GM19043 (cell line): ENCODE measurements around the gene OR10G4.
"Not testable (repeated sequence)": the region's sequence is repeated elsewhere in the genome, so short reads cannot be mapped to it uniquely, and the experiment has no call there.

ENCODE experiments used
- ATAC-seq: cut with Tn5 transposase; IDR thresholded peaks from one replicate; pipeline ENCODE4 v1.9.1; 2021; ENCODE audit warnings: low read depth; ENCODE audit not compliant: unreplicated experiment

The OR10G4 gene

DNA sequence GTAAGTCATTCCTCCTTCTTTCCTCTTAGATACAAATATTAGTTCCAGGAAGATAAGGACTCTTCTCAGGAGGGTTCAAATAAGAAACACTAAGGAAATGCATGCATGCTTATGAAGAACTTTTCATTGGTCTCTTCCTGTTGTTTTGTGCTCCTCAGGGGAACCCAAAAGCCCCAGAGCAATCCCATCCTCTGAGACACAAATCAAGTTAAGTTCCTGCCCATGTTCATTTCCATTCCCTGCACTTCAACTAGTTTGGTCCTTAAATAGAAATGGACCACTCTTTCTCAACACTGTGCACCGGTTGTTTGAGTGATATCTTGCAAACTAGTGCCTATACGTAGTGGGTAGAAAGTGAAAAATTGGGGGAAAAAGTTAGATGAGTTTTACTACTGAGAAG lies at the start of gene OR10G4:
TSS of gene OR10G4 (plus strand) at position 301 of the 400 bp plus-strand sequence. CDS start 2,578 bp downstream, outside the sequence.
- ATAC-seq, result no peak

DNA sequence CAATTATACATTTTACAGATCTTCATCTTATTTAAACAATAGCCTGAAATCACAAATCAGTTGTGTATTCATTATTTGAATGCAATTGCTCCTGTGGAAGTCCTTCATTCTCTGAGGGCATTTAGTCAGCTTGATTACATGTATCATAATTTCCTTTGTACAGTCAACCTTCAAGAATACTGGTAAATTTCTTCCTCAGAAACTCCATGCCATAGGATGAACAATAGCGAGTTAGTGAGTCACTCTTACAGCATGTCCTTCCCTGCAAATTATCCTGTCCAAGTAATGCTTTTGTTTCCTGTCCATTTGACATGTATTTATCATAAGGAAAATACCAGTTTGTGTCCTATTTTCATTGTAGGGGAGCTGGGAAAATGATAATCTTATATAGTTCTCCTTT lies 39.0 kb upstream of the OR10G4 start:
- ATAC-seq, result no peak

DNA sequence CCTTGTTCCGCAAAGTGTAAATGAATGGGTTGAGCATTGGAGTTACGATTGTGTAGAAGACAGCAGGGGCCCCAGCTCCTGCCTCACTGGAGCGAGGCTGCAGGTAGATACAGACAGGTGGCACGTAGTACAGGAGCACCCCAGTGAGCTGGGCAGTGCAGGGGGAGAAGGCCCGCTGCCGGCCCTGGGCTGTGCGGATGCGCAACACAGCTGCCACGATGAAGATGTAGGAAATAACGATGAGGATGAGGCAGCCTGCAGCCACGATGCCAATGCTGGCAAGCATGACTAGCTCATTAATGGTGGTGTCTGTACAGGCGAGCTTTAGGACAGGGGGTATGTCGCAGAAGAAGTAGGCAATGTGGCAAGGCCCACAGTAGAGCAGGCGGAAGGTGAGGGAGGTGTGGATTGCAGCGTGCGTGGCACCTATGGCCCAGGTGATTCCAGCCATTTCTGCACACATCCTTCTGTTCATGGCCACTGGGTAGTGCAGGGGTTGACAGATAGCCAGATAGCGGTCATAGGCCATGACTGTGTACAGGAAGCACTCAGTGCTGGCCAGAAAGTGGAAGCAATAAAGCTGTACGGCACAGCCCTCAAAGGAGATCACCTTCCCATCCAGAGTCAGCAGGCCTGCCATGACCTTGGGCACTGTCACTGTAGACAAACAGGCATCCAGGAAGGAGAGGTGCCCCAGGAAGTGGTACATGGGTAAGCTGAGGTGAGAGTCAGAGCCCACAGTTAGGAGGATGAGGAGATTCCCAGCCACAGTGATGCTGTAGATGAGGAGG lies 35.8 kb upstream of the OR10G4 start:
- ATAC-seq, result no peak

DNA sequence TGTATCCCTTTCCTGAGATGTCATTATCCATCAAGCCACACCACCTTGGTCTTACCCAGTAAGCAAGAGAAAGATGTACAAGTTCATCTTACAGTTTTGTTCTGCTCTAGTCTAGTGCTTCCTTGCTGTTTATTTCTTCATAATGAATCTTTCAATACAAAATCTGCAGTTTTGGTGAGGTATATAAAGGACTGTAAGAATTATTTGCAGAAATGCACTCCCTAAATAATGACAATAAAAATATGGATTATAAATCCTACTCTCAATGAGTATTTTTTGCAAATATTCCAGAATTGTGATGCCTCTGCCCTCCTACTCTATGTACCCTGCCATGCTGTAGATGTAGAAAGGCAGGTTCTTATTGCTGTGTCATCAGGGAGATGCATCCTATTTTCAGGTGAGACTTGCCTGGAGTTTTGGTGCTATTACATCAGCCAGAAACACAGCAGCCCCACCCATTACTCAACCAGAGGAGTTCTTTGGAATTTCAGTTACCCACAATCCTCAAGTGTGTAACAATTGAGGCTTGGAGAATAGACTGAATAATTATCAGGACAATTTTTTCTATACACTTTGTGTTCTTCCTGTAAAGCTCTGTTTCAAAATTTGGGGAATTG lies 35.0 kb upstream of the OR10G4 start, which contains the start of gene OR10S1:
TSS of gene OR10S1 (minus strand) at position 51 of the 617 bp plus-strand sequence. CDS start 117 bp downstream, outside the sequence.
- ATAC-seq, result no peak

DNA sequence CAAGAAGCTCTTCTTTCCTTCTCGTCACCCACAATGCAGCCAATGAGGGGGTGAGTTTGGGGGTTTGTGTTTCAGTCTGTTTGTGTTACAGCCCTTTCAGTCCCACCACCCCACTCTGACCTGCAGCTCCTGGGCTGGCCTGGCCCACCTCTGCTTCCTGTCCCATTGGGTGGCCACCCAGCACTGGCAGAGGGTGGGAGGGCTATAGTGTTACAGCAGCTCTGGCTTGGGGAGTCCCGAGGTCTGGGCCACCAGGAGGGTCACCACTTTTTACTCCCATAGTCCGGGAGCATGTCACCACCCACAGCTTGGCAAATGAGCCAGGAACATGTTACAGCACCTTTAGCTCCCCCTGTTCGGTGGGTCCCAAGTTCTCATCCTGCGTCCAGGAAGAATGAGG lies 33.5 kb upstream of the OR10G4 start:
- ATAC-seq, result no peak

DNA sequence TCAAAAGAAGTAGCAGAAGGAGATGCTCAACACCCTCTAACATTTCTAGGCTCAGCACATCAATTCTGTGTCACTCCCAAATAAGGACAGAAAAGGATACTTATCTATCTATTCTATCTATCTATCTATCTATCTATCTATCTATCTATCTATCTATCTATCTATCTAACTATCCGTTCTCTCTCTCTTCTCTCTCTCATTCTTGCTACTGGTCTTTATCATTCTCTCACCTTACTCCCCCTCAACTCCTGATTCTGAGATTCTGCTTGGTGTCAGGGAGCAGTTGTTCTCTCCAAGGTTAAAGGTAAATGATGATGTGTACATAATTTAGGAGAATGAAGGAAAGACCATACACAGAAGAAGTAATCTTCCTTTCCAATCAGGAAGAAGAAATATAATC lies 17.7 kb upstream of the OR10G4 start, which contains the start of gene OR10G6:
TSS of gene OR10G6 (minus strand) at position 43 of the 400 bp plus-strand sequence. CDS start at position 43, 0 bp downstream.
- ATAC-seq, result no peak

DNA sequence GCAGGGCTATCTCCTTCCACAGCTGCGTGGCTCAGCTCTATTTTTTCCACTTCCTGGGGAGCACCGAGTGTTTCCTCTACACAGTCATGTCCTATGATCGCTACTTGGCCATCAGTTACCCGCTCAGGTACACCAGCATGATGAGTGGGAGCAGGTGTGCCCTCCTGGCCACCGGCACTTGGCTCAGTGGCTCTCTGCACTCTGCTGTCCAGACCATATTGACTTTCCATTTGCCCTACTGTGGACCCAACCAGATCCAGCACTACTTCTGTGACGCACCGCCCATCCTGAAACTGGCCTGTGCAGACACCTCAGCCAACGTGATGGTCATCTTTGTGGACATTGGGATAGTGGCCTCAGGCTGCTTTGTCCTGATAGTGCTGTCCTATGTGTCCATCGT lies 3.0 kb downstream of the OR10G4 start:
- not testable (repeated sequence) for ATAC-seq

DNA sequence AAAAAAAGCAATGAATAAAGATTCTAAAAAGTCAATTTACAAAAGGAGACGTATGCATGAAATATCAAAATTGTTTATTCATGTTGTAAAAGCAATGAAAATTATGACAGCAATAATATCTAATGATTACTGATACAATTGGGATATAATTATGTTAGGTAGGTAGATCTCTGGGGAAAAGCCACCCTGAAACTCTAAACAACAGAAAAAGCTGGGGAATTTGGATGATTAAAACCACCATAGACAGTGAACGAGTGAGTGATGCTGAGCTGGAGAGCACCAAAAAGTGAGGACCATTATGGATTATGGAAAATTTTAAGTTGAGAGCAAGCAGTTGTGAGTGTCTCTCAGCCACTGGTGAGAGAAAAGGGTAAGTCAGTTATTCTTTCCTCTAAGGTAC lies 13.7 kb downstream of the OR10G4 start, which contains the start of gene OR10G8:
TSS of gene OR10G8 (plus strand) at position 301 of the 400 bp plus-strand sequence. CDS start 2,825 bp downstream, outside the sequence.
- ATAC-seq, result no peak

GRCh38 chr11:124036666-124037065 lies 23.9 kb downstream of the OR10G4 start:
- ATAC-seq, result no peak

- ATAC-seq, result no peak
These were observed 26.8 kb downstream of the OR10G4 start for GRCh38 chr11:124039557-124039956.

DNA sequence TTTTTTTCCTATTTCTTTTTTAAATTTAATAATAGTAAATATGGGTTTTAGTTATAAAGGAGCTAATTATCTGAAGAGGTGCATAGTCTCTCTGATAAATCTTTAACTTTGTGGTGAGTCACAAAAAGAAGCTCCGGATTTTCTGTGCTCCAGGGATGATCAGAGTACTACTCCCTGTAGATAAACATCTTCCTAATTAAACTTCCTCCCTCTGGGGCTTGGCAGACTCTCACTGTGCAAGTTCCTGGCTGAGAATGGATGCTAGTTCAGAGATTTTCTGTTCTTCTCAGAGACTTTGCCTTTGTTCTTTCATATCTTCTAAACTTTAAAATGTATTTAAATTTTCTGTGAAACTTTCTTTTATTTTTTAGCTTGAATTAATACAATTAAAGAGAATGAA lies 28.5 kb downstream of the OR10G4 start, which contains the start of gene OR10G7:
TSS of gene OR10G7 (minus strand) at position 72 of the 400 bp plus-strand sequence. CDS start 2,324 bp downstream, outside the sequence.
- no peak for ATAC-seq

DNA sequence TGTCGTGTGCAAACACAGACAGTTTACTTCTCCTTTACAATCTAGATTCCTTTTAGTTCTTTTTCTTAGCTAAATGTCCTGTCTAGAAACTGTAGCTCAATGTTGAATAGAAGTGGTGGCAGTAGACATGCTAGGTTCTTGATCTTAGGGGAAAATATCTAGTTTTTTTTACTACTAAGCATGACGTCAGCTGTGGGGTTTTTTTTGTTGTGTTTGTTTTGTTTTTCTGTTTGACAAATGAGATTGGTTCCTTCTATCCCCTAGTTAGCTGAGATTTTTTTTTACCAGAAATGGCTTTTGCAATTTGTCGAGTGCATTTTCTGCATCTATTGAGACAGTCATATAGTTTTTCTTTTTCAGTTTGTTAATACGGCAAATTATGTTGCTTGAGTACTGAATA lies 30.6 kb downstream of the OR10G4 start:
- no peak for ATAC-seq

- ATAC-seq, result no peak
These were observed 38.0 kb downstream of the OR10G4 start for GRCh38 chr11:124050748-124051147.

GRCh38 chr11:124052966-124053365 lies 40.2 kb downstream of the OR10G4 start:
- no peak for ATAC-seq
